GM18951 (cell line): ENCODE data around the gene SPTB.

Source experiments
- POLR2A ChIP-seq: IDR thresholded peaks from 4 replicates; pipeline ENCODE4 v1.6.1; 2011; ENCODE audit warnings: mild to moderate bottlenecking; ENCODE audit not compliant: insufficient read length, insufficient read depth; ENCODE audit errors: extremely low read depth
- in situ Hi-C: fragments of 300-500 bp; cut with MboI; formaldehyde crosslinking; loops from one replicate; pipeline ENCODE4 v1.12.0; 2022; ENCODE audit warnings: low sequenced_read_pairs, mixed read lengths, inconsistent platforms; ENCODE audit not compliant: unreplicated experiment

The SPTB gene

GRCh38 chr14:64792871-64793560, 86.7 kb downstream of the SPTB start:
- TF ChIP-seq POLR2A = no peak
- in situ Hi-C loops = no loop called here

- TF ChIP-seq POLR2A = no peak
- in situ Hi-C loops = no loop called here
Observed at GRCh38 chr14:64792231-64792630, 87.5 kb downstream of the SPTB start.

- TF ChIP-seq POLR2A = no peak
- in situ Hi-C loops = no loop called here
Observed at GRCh38 chr14:64790478-64790877, 89.2 kb downstream of the SPTB start.

GRCh38 chr14:64789696-64790095, 90.0 kb downstream of the SPTB start:
- TF ChIP-seq POLR2A = no peak
- in situ Hi-C loops = no loop called here

GRCh38 chr14:64788706-64789105, 91.0 kb downstream of the SPTB start:
- TF ChIP-seq POLR2A = no peak

GRCh38 chr14:64787619-64788018, 92.1 kb downstream of the SPTB start:
- TF ChIP-seq POLR2A = no peak
- in situ Hi-C loops = no loop called here

More at GRCh38 chr14:64788706-64789105, 91.0 kb downstream of the SPTB start:
- in situ Hi-C loops = no loop called here

- TF ChIP-seq POLR2A = no peak
- in situ Hi-C loops = no loop called here
Observed at GRCh38 chr14:64786296-64787149, 93.2 kb downstream of the SPTB start.

GRCh38 chr14:64784006-64784405, 95.7 kb downstream of the SPTB start:
- in situ Hi-C loops = no loop called here
- no peak for TF ChIP-seq POLR2A

- no peak for TF ChIP-seq POLR2A
- in situ Hi-C loops = no loop called here
Observed at GRCh38 chr14:64782196-64782595, 97.5 kb downstream of the SPTB start.

GRCh38 chr14:64779472-64779871, 100.2 kb downstream of the SPTB start:
- in situ Hi-C loops = no loop called here
- TF ChIP-seq POLR2A = no peak

GRCh38 chr14:64778104-64778754, 101.5 kb downstream of the SPTB start:
- in situ Hi-C loops = no loop called here
- no peak for TF ChIP-seq POLR2A

- in situ Hi-C loops = no loop called here
- TF ChIP-seq POLR2A = no peak
Observed at GRCh38 chr14:64777461-64777860, 102.2 kb downstream of the SPTB start.

GRCh38 chr14:64775081-64775777, 104.5 kb downstream of the SPTB start:
- TF ChIP-seq POLR2A = no peak
- in situ Hi-C loops = no loop called here
